HCT116 (cell line): ENCODE data around the gene SEMA4B. TPM values are rescaled to one million over a fixed set of nuclear protein-coding genes. Genes with fewer than 3 reads are reported as not detected.

Experiments
- ATAC-seq: fragments of 200-7000 bp; cut with Tn5 transposase; 2 replicates; pipeline ENCODE4 v1.9.1; 2020; ENCODE audit warnings: mild to moderate bottlenecking, moderate library complexity
- BruUV-seq: library from RNA; stranded (reverse); fragments of 400-500 nt; replicated peaks from 2 replicates; lab custom pipeline; 2021; lab: Mats Ljungman, UMichigan
- CTCF ChIA-PET: fragments of 300-600 bp; sonication (Branson Sonifier 250); formaldehyde crosslinking; loops from one replicate; lab custom pipeline; 2021; ENCODE audit warnings: antibody characterized with exemption; lab: Charles Lee
- POLR2A ChIA-PET: fragments of 300-600, 350-600 bp; sonication (Branson Sonifier 250); formaldehyde crosslinking; loops from one replicate; lab custom pipeline; 2021; ENCODE audit warnings: antibody characterized with exemption; lab: Charles Lee
- RAD21 ChIA-PET, 2 experiments: fragments of 300-600 bp; sonication (Branson Sonifier 250); formaldehyde crosslinking; loops; one replicate each; lab custom pipeline; 2023; ENCODE audit warnings: low total read pairs in 2 of 2; ENCODE audit not compliant: uncharacterized antibody in 2 of 2, unreplicated experiment in 2 of 2, low non-redundant PET in 1 of 2; lab: Charles Lee
- DNase-seq: peaks from one replicate; pipeline ENCODE4 v3.0.0-alpha.2; 2010; ENCODE audit warnings: low read depth, low spot score
- H2AFZ ChIP-seq: fragments of 200-600 bp; shearing (Covaris generic), sonication (generic); 2 replicates; pipeline ENCODE4 v1.6.1; 2017; ENCODE audit warnings: low read depth, mixed run types, mixed read lengths, antibody characterized with exemption, low read length; ENCODE audit not compliant: poor library complexity, severe bottlenecking
- H3K27ac ChIP-seq: 2 replicates; pipeline ENCODE4 v1.5.1; 2012; ENCODE audit warnings: low read depth, low read length
- H3K27me3 ChIP-seq: fragments of 200-600 bp; sonication (generic); 2 replicates; pipeline ENCODE4 v1.6.1; 2016; ENCODE audit warnings: mixed run types, low read length, mixed read lengths; ENCODE audit not compliant: insufficient read depth
- H3K36me3 ChIP-seq, 2 experiments: fragments of 200-500 bp in 1 of 2; fragments of 200-600 bp in 1 of 2; sonication (Bioruptor generic) in 1 of 2; sonication (generic) in 1 of 2; 2 replicates each; pipeline versions ENCODE4 v1.5.1 to v1.6.1; 2014 to 2016; ENCODE audit warnings: low read length in 2 of 2, inconsistent platforms in 1 of 2, mixed read lengths in 1 of 2, mixed run types in 1 of 2; ENCODE audit not compliant: insufficient read depth in 2 of 2, control insufficient read depth in 1 of 2
- H3K4me1 ChIP-seq, 2 experiments: fragments of 200-600 bp in 1 of 2; sonication (generic) in 1 of 2; 2 replicates each; pipeline versions ENCODE4 v1.5.1 to v1.6.1; 2012 to 2017; ENCODE audit warnings: low read length in 2 of 2, inconsistent platforms in 1 of 2, mild to moderate bottlenecking in 1 of 2, mixed read lengths in 1 of 2, mixed run types in 1 of 2, moderate library complexity in 1 of 2; ENCODE audit not compliant: insufficient read depth in 2 of 2, control insufficient read depth in 1 of 2
- H3K4me2 ChIP-seq: fragments of 200-600 bp; sonication (generic); 2 replicates; pipeline ENCODE4 v1.6.1; 2017; ENCODE audit warnings: mixed run types, low read length, mixed read lengths
- H3K4me3 ChIP-seq, 2 experiments: fragments of 200-600 bp in 1 of 2; sonication (generic) in 1 of 2; replicated peaks in 1 of 2; 2 replicates each; pipeline ENCODE4 v1.5.1; 2011 to 2016; ENCODE audit warnings: low read length in 2 of 2, control low read depth in 1 of 2, low read depth in 1 of 2, mild to moderate bottlenecking in 1 of 2, mixed read lengths in 1 of 2, mixed run types in 1 of 2
- H3K79me2 ChIP-seq: fragments of 200-600 bp; sonication (generic); 2 replicates; pipeline ENCODE4 v1.6.1; 2017; ENCODE audit warnings: mild to moderate bottlenecking, mixed run types, low read length, moderate library complexity, mixed read lengths; ENCODE audit not compliant: insufficient read depth
- H3K9ac ChIP-seq: fragments of 200-600 bp; sonication (generic); 2 replicates; pipeline ENCODE4 v1.6.1; 2016; ENCODE audit warnings: low read length, mixed read lengths
- H3K9me2 ChIP-seq: fragments of 200-600 bp; sonication (generic), shearing (Covaris generic); 2 replicates; pipeline ENCODE4 v1.6.1; 2017; ENCODE audit warnings: mixed run types, mild to moderate bottlenecking, moderate library complexity; ENCODE audit not compliant: insufficient read depth
- H3K9me3 ChIP-seq, 2 experiments: fragments of 200-500 bp in 1 of 2; fragments of 200-600 bp in 1 of 2; sonication (Bioruptor generic) in 1 of 2; sonication (generic) in 1 of 2; 2 replicates each; pipeline ENCODE4 v1.6.1; 2014 to 2017; ENCODE audit warnings: low read length in 2 of 2, mixed read lengths in 2 of 2, inconsistent platforms in 1 of 2, low read depth in 1 of 2, mild to moderate bottlenecking in 1 of 2, mixed run types in 1 of 2, moderate library complexity in 1 of 2; ENCODE audit not compliant: control insufficient read depth in 1 of 2, insufficient read depth in 1 of 2
- H4K20me1 ChIP-seq: fragments of 200-600 bp; sonication (generic), shearing (Covaris generic); 2 replicates; pipeline ENCODE4 v1.6.1; 2017; ENCODE audit warnings: mixed run types, mild to moderate bottlenecking, moderate library complexity; ENCODE audit not compliant: insufficient read depth
- CEBPB ChIP-seq: IDR thresholded peaks from 2 replicates; pipeline ENCODE4 v1.6.1; 2012; ENCODE audit warnings: low read depth
- EGR1 ChIP-seq: IDR thresholded peaks from 2 replicates; pipeline ENCODE4 v1.6.1; 2012; ENCODE audit warnings: low read depth
- EZH2 ChIP-seq: fragments of 200-600 bp; sonication (generic); IDR thresholded peaks from 2 replicates; pipeline ENCODE4 v1.6.1; 2017; ENCODE audit warnings: antibody characterized with exemption, mixed run types
- FOSL1 ChIP-seq: IDR thresholded peaks from 2 replicates; pipeline ENCODE4 v1.6.1; 2012; ENCODE audit warnings: low read depth
- JUND ChIP-seq: IDR thresholded peaks from 2 replicates; pipeline ENCODE4 v1.6.1; 2012
- SIN3A ChIP-seq: IDR thresholded peaks from 2 replicates; pipeline ENCODE4 v1.6.1; 2012; ENCODE audit warnings: low read depth
- SP1 ChIP-seq: IDR thresholded peaks from 2 replicates; pipeline ENCODE4 v1.6.1; 2012; ENCODE audit warnings: low read depth
- YY1 ChIP-seq: IDR thresholded peaks from 2 replicates; pipeline ENCODE4 v1.6.1; 2011; ENCODE audit warnings: low read length, low read depth, moderate library complexity, mild to moderate bottlenecking; ENCODE audit not compliant: insufficient replicate concordance; ENCODE audit errors: extremely low read depth
- intact Hi-C: fragments of 100-400 bp; cut with micrococcal nuclease; formaldehyde crosslinking; loops from 2 replicates; pipeline ENCODE4 v1.10.0; 2022
- total RNA-seq: library from RNA; stranded (reverse); gene quantifications from one replicate; pipeline ENCODE4 v1.2.1, GENCODE V29; 2021; ENCODE audit not compliant: unreplicated experiment
- TF ChIP-seq, protein P1 (sequence below): IDR thresholded peaks from 2 replicates; pipeline ENCODE4 v1.6.1; 2012
- TF ChIP-seq, protein P2 (sequence below): IDR thresholded peaks from 2 replicates; pipeline ENCODE4 v1.6.1; 2011; ENCODE audit warnings: mild to moderate bottlenecking, low read length, moderate library complexity; ENCODE audit not compliant: insufficient replicate concordance; ENCODE audit errors: extremely low read depth

The SEMA4B gene
- total RNA-seq, 1 experiment from 2014 or later = 98.6 TPM

DNA sequence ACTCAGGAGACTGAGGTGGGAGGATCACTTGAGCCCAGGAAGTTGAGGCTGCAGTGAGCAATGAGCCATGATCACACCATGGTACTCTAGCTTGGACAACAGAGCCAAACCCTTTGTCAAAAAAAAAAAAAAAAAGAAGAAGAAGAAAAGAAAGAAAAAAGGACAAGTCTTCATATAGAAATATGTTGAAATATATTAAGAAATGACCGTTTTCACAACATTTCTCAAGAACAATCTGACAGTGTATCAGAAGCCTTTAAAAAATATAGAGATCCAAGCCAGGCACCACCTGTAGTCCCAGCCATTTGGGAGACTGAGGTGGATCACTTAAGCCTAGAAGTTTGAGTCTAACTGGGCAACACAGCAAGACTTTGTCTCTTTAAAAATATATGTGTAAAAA is 29.5 kb upstream of the SEMA4B start:
- no peaks in the 10 kb centered on the region for H3K9me3 ChIP-seq
- ChIA-PET RAD21 (no interaction called here), CTCF (no interaction called here), POLR2A (no interaction called here)
- intact Hi-C loops = no loop called here
- TF ChIP-seq EZH2 (no peak), YY1 (no peak), FOSL1 (no peak), CEBPB (no peak), EGR1 (no peak), SP1 (no peak), SIN3A (no peak), JUND (no peak)
- TF ChIP-seq, protein P1, sequence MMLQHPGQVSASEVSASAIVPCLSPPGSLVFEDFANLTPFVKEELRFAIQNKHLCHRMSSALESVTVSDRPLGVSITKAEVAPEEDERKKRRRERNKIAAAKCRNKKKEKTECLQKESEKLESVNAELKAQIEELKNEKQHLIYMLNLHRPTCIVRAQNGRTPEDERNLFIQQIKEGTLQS = no peak
- TF ChIP-seq, protein P2, sequence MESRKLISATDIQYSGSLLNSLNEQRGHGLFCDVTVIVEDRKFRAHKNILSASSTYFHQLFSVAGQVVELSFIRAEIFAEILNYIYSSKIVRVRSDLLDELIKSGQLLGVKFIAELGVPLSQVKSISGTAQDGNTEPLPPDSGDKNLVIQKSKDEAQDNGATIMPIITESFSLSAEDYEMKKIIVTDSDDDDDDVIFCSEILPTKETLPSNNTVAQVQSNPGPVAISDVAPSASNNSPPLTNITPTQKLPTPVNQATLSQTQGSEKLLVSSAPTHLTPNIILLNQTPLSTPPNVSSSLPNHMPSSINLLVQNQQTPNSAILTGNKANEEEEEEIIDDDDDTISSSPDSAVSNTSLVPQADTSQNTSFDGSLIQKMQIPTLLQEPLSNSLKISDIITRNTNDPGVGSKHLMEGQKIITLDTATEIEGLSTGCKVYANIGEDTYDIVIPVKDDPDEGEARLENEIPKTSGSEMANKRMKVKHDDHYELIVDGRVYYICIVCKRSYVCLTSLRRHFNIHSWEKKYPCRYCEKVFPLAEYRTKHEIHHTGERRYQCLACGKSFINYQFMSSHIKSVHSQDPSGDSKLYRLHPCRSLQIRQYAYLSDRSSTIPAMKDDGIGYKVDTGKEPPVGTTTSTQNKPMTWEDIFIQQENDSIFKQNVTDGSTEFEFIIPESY = no peak
- no peaks in the 10 kb centered on the region for H4K20me1 ChIP-seq
- H3K27ac ChIP-seq = no peak overlapping the region
- no peaks in the 10 kb centered on the region for H3K79me2 ChIP-seq
- H2AFZ ChIP-seq = no peak overlapping the region
- no peak overlapping the region for H3K4me3 ChIP-seq
- peaks cover 10 to 28% of the 10 kb centered on the region in 2 experiments for H3K4me1 ChIP-seq
- H3K9me2 ChIP-seq = no peaks in the 10 kb centered on the region
- no peaks in the 10 kb centered on the region for H3K36me3 ChIP-seq
- no peak overlapping the region for H3K4me2 ChIP-seq
- no TSS peak for BruUV-seq
- DNase-seq (no peak), ATAC-seq (no peak)
- H3K27me3 ChIP-seq = no peaks in the 10 kb centered on the region
- H3K9ac ChIP-seq = no peak overlapping the region
